H1 (cell line): ENCODE data around the gene YIPF3. TPM values are rescaled to one million over a fixed set of nuclear protein-coding genes. Genes with fewer than 3 reads are reported as not detected.
A peak's percentile ranks its signal among the peaks of the same experiment; 100 is the strongest.

Source experiments
- CTCF ChIA-PET: fragments of 300-600 bp; sonication (Branson Sonifier 250); formaldehyde crosslinking; loops from one replicate; lab custom pipeline; 2021; ENCODE audit not compliant: partially characterized antibody; lab: Charles Lee
- POLR2A ChIA-PET: fragments of 300-600 bp; sonication (Branson Sonifier 250); formaldehyde crosslinking; loops from one replicate; lab custom pipeline; 2021; ENCODE audit warnings: inconsistent platforms; ENCODE audit not compliant: partially characterized antibody; lab: Charles Lee
- DNase-seq, 2 experiments: peaks; one replicate each; pipeline versions ENCODE4 v3.0.0 to v3.0.0-alpha.2; 2010 to 2022; ENCODE audit warnings: low spot score in 2 of 2, low read depth in 1 of 2, mixed read lengths in 1 of 2
- FAIRE-seq: peaks from 2 replicates; lab custom pipeline; 2011; peaks lifted over from hg19 to GRCh38; lab: Jason Lieb, UNC
- H2AFZ ChIP-seq: 2 replicates; pipeline ENCODE4 v1.8.1; 2012; ENCODE audit warnings: low read length, inconsistent platforms
- H2AK5ac ChIP-seq: 2 replicates; pipeline ENCODE4 v1.6.1; 2013; ENCODE audit warnings: low read depth, low read length
- H2BK120ac ChIP-seq: replicated peaks from 2 replicates; pipeline ENCODE3; 2013; ENCODE audit warnings: low read depth, low read length, inconsistent platforms
- H2BK12ac ChIP-seq: 2 replicates; pipeline ENCODE4 v1.6.1; 2013; ENCODE audit warnings: low read depth, low read length
- H2BK15ac ChIP-seq: 2 replicates; pipeline ENCODE4 v1.6.1; 2013; ENCODE audit warnings: low read length
- H2BK20ac ChIP-seq: 2 replicates; pipeline ENCODE4 v1.6.1; 2013; ENCODE audit warnings: low read length
- H2BK5ac ChIP-seq: 2 replicates; pipeline ENCODE4 v1.6.1; 2013; ENCODE audit warnings: low read depth, low read length
- H3K14ac ChIP-seq: 2 replicates; pipeline ENCODE4 v1.6.1; 2013; ENCODE audit warnings: inconsistent platforms; ENCODE audit not compliant: insufficient read length
- H3K18ac ChIP-seq: 2 replicates; pipeline ENCODE4 v1.6.1; 2013; ENCODE audit warnings: low read length; ENCODE audit errors: extremely low read depth
- H3K23ac ChIP-seq: 2 replicates; pipeline ENCODE4 v1.6.1; 2013; ENCODE audit warnings: inconsistent platforms; ENCODE audit not compliant: insufficient read length
- H3K23me2 ChIP-seq: 2 replicates; pipeline ENCODE4 v1.6.1; 2013; ENCODE audit warnings: low read depth, low read length
- H3K27ac ChIP-seq: 2 replicates; pipeline ENCODE4 v1.6.1; 2011; ENCODE audit warnings: low read depth, low read length, inconsistent platforms
- H3K27me3 ChIP-seq, 4 experiments: replicated peaks in 1 of 4; 1 replicate in 1 of 4; 2 replicates in 3 of 4; pipeline versions ENCODE4 v1.6.1 to v1.8.1; 2011 to 2013; ENCODE audit warnings: low read length in 3 of 4, mild to moderate bottlenecking in 3 of 4, inconsistent platforms in 2 of 4, mixed read lengths in 2 of 4, moderate library complexity in 1 of 4; ENCODE audit not compliant: control insufficient read depth in 3 of 4, insufficient read depth in 3 of 4; ENCODE audit errors: extremely low read depth in 1 of 4
- H3K36me3 ChIP-seq, 4 experiments: 2 replicates each; pipeline versions ENCODE4 v1.6.1 to v1.8.1; 2011 to 2013; ENCODE audit warnings: mild to moderate bottlenecking in 4 of 4, low read length in 3 of 4, moderate library complexity in 2 of 4, control low read depth in 1 of 4, inconsistent platforms in 1 of 4; ENCODE audit not compliant: insufficient read depth in 4 of 4, control insufficient read depth in 2 of 4
- H3K4ac ChIP-seq: replicated peaks from 2 replicates; pipeline ENCODE3; 2013; ENCODE audit warnings: low read length, low read depth, mixed read lengths, inconsistent platforms; ENCODE audit not compliant: insufficient read length
- H3K4me1 ChIP-seq, 4 experiments: replicated peaks in 1 of 4; 1 replicate in 1 of 4; 2 replicates in 3 of 4; pipeline versions ENCODE4 v1.6.1 to v1.8.1; 2011 to 2013; ENCODE audit warnings: low read length in 3 of 4, inconsistent platforms in 2 of 4, mixed read lengths in 1 of 4; ENCODE audit not compliant: insufficient read depth in 4 of 4, control insufficient read depth in 3 of 4
- H3K4me2 ChIP-seq, 2 experiments: 2 replicates each; pipeline versions ENCODE4 v1.6.1 to v1.8.1; 2011 to 2013; ENCODE audit warnings: low read depth in 2 of 2, low read length in 2 of 2, control low read depth in 1 of 2, inconsistent platforms in 1 of 2, mild to moderate bottlenecking in 1 of 2; ENCODE audit not compliant: insufficient read depth in 1 of 2
- H3K4me3 ChIP-seq, 4 experiments: fragments of 200-600, 300-600 bp in 1 of 4; sonication (generic), shearing (Covaris generic), sonication (Bioruptor Twin) in 1 of 4; 2 replicates each; pipeline versions ENCODE4 v1.5.1 to v1.8.1; 2011 to 2016; ENCODE audit warnings: low read length in 4 of 4, low read depth in 3 of 4, control low read depth in 2 of 4, inconsistent platforms in 2 of 4, mild to moderate bottlenecking in 2 of 4, mixed read lengths in 1 of 4, moderate library complexity in 1 of 4; ENCODE audit not compliant: insufficient read depth in 2 of 4; ENCODE audit errors: extremely low read depth in 1 of 4
- H3K56ac ChIP-seq: replicated peaks from 2 replicates; pipeline ENCODE3; 2013; ENCODE audit warnings: low read depth, mild to moderate bottlenecking, mixed read lengths, low read length, inconsistent platforms; ENCODE audit not compliant: insufficient read length
- H3K79me1 ChIP-seq: 2 replicates; pipeline ENCODE4 v1.6.1; 2013; ENCODE audit warnings: low read depth, low read length, control low read depth
- H3K79me2 ChIP-seq, 2 experiments: 2 replicates each; pipeline versions ENCODE4 v1.6.1 to v1.8.1; 2012 to 2013; ENCODE audit warnings: low read length in 2 of 2, mild to moderate bottlenecking in 2 of 2, inconsistent platforms in 1 of 2; ENCODE audit not compliant: insufficient read depth in 2 of 2, control insufficient read depth in 1 of 2
- H3K9ac ChIP-seq, 4 experiments: replicated peaks in 1 of 4; 1 replicate in 1 of 4; 2 replicates in 3 of 4; pipeline versions ENCODE4 v1.6.1 to v1.8.1; 2011 to 2013; ENCODE audit warnings: low read depth in 3 of 4, low read length in 3 of 4, control low read depth in 2 of 4, mild to moderate bottlenecking in 2 of 4, moderate library complexity in 2 of 4, inconsistent platforms in 1 of 4; ENCODE audit errors: extremely low read depth in 1 of 4
- H3K9me3 ChIP-seq, 2 experiments: 2 replicates each; pipeline versions ENCODE4 v1.6.1 to v1.8.1; 2012 to 2013; ENCODE audit warnings: mild to moderate bottlenecking in 2 of 2, moderate library complexity in 2 of 2, control low read depth in 1 of 2, inconsistent platforms in 1 of 2, low read depth in 1 of 2, low read length in 1 of 2, mixed read lengths in 1 of 2; ENCODE audit not compliant: insufficient read depth in 2 of 2
- H4K20me1 ChIP-seq, 2 experiments: replicated peaks in 1 of 2; 2 replicates each; pipeline versions ENCODE3 to v1.8.1; 2011 to 2013; ENCODE audit warnings: inconsistent platforms in 2 of 2, low read length in 2 of 2, mild to moderate bottlenecking in 1 of 2; ENCODE audit not compliant: insufficient read depth in 2 of 2, control insufficient read depth in 1 of 2
- H4K5ac ChIP-seq: 2 replicates; pipeline ENCODE4 v1.6.1; 2013; ENCODE audit warnings: low read length, low read depth, mixed read lengths, inconsistent platforms; ENCODE audit not compliant: insufficient read length
- H4K8ac ChIP-seq: 2 replicates; pipeline ENCODE4 v1.8.0; 2013; ENCODE audit warnings: mild to moderate bottlenecking, moderate library complexity, low read length, inconsistent platforms; ENCODE audit not compliant: insufficient read depth; ENCODE audit errors: extremely low read depth
- H4K91ac ChIP-seq: replicated peaks from 2 replicates; pipeline ENCODE3; 2013; ENCODE audit warnings: low read length, mixed read lengths, inconsistent platforms; ENCODE audit not compliant: insufficient read length
- ASH2L ChIP-seq: fragments of 200-600, 300-600 bp; sonication (generic); IDR thresholded peaks from one replicate; pipeline ENCODE4 v1.7.1; 2017; ENCODE audit warnings: low read length
- MAFK ChIP-seq: IDR thresholded peaks from 2 replicates; pipeline ENCODE4 v1.6.1; 2012; ENCODE audit warnings: low read depth, mild to moderate bottlenecking, improper control_type of control experiment, low read length
- SIX5 ChIP-seq: IDR thresholded peaks from 2 replicates; pipeline ENCODE4 v1.6.1; 2011; ENCODE audit warnings: mild to moderate bottlenecking, low read depth, low read length
- SUZ12 ChIP-seq: fragments of 200-600 bp; sonication (generic); IDR thresholded peaks from 2 replicates; pipeline ENCODE4 v1.6.1; 2012; ENCODE audit warnings: mild to moderate bottlenecking, inconsistent platforms, low read length, moderate library complexity, mixed read lengths
- WGBS, 2 experiments: shearing (Covaris generic) in 1 of 2; methylation state at CpG; one replicate each; pipeline versions ENCODE4 v1.1.6 to v1.1.7; 2013 to 2015; ENCODE audit warnings: low lambda C conversion rate in 2 of 2, mixed read lengths in 2 of 2, inconsistent platforms in 1 of 2, low coverage in 1 of 2, missing lambda C conversion rate in 1 of 2; ENCODE audit not compliant: insufficient replicate concordance in 2 of 2, insufficient coverage in 1 of 2, insufficient read length in 1 of 2; ENCODE audit errors: extremely low coverage in 1 of 2, missing lambda C conversion rate in 1 of 2; 5-methylcytosine and 5-hydroxymethylcytosine counted together
- polyA plus RNA-seq, 7 experiments: library from polyadenylated mRNA; depleted of rRNA in 3 of 7; stranded (reverse) in 5 of 7; unstranded in 2 of 7; fragments of >200 nt in 5 of 7; fragments of 200-250 nt in 2 of 7; gene quantifications; 1 replicate in 5 of 7; 2 replicates in 1 of 7; 4 replicates in 1 of 7; pipeline versions ENCODE4 v1.2.1 to v1.2.3, GENCODE V29; 2011 to 2013; ENCODE audit warnings: missing spikeins in 2 of 7, mixed read lengths in 2 of 7
- total RNA-seq: library from RNA; stranded (reverse); fragmentation: NEBNext Ultra II Directional; extraction: Animal tissue kit (Norgen Biotek cat#: 25700); gene quantifications from 2 replicates; pipeline ENCODE4 v1.2.1, GENCODE V29; 2021
- TF ChIP-seq, protein P1 (sequence below), 3 experiments: IDR thresholded peaks; 1 replicate in 2 of 3; 2 replicates in 1 of 3; pipeline versions ENCODE4 v1.5.1 to v1.6.1; 2011; ENCODE audit warnings: low read length in 3 of 3, mild to moderate bottlenecking in 3 of 3, inconsistent platforms in 2 of 3, low read depth in 1 of 3, moderate library complexity in 1 of 3; ENCODE audit not compliant: insufficient read depth in 1 of 3; ENCODE audit errors: control extremely low read depth in 1 of 3

Gene YIPF3
- total and polyA plus RNA-seq, 2 of the 8 experiments (the other 6 are each of a cell fraction or from before 2014, with no cell fraction given): 77.2 to 225 TPM

- H3K18ac ChIP-seq: no peak overlapping the region
- WGBS, 2 experiments: 74% methylated on average over 6 of the region's 8 CpGs; no CpG with 5 or more reads in 1 of the 2 experiments
- H3K4me1 ChIP-seq: peaks cover 0 to 21% (median 9%) of the 10 kb centered on the region in 4 experiments; a peak in 5 of 7 replicates
- H4K91ac ChIP-seq: no peak overlapping the region
- peaks cover 12 to 26% (median 19%) of the 10 kb centered on the region in 4 experiments; a peak in 7 of 8 replicates for H3K36me3 ChIP-seq
- H3K4ac ChIP-seq: no peak overlapping the region
- H3K79me2 ChIP-seq: no peaks in the 10 kb centered on the region
- CTCF ChIA-PET: interaction anchor here (0.8 to 31.7 kb wide), 17 partner anchors 25 to 718 kb away, joined by 3 to 536 read pairs (median 5); partner anchors contain the start of genes CRIP3, DLK2, DNPH1 and TJAP1
- no peak overlapping the region for H2BK15ac ChIP-seq
- peaks cover 0 to 19% (median 15%) of the 10 kb centered on the region in 4 experiments; a peak in 5 of 7 replicates for H3K27me3 ChIP-seq
- DNase-seq: no peak
- H3K79me1 ChIP-seq: no peaks in the 10 kb centered on the region
- no peak overlapping the region for H3K4me3 ChIP-seq
- no peak overlapping the region for H4K8ac ChIP-seq
- no peak overlapping the region for H3K23ac ChIP-seq
- TF ChIP-seq SIX5: no peak
- no peak for TF ChIP-seq MAFK
- no peak for TF ChIP-seq SUZ12
- TF ChIP-seq, protein P1, sequence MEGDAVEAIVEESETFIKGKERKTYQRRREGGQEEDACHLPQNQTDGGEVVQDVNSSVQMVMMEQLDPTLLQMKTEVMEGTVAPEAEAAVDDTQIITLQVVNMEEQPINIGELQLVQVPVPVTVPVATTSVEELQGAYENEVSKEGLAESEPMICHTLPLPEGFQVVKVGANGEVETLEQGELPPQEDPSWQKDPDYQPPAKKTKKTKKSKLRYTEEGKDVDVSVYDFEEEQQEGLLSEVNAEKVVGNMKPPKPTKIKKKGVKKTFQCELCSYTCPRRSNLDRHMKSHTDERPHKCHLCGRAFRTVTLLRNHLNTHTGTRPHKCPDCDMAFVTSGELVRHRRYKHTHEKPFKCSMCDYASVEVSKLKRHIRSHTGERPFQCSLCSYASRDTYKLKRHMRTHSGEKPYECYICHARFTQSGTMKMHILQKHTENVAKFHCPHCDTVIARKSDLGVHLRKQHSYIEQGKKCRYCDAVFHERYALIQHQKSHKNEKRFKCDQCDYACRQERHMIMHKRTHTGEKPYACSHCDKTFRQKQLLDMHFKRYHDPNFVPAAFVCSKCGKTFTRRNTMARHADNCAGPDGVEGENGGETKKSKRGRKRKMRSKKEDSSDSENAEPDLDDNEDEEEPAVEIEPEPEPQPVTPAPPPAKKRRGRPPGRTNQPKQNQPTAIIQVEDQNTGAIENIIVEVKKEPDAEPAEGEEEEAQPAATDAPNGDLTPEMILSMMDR (IDR thresholded peaks at IDR 0.05; ENCODE audit: control extremely low read depth in 1 of 3, insufficient read depth in 1 of 3, low read depth in 1 of 3, low read length in 3 of 3): 0 out of 4 replicates have a peak, but pooled peaks of 1 of the 3 experiments have one; percentile 2
- TF ChIP-seq ASH2L: no peak
- TF ChIP-seq, all 59 proteins: peak for 1
- Histone ChIP-seq H4K20me1 (peaks cover 2 to 19% of the 10 kb centered on the region in 2 experiments), H4K5ac (no peak overlapping the region), H3K56ac (no peak overlapping the region), H3K9me3 (no peaks in the 10 kb centered on the region), H3K14ac (no peak overlapping the region), H2BK5ac (no peak overlapping the region), H2BK120ac (no peak overlapping the region), H2BK12ac (no peak overlapping the region), H3K27ac (no peak overlapping the region), H3K4me2 (peak overlapping the region in 1 of 2 experiments; percentile 62; a peak in 1 of 4 replicates), H3K23me2 (peaks cover 12% of the 10 kb centered on the region), H2AFZ (no peak overlapping the region), H3K9ac (no peak overlapping the region), H2BK20ac (no peak overlapping the region), H2AK5ac (no peak overlapping the region)
- POLR2A ChIA-PET: interaction anchor here (0.8 to 12.6 kb wide), 6 partner anchors 11 to 72 kb away, joined by 3 to 147 read pairs (median 10); partner anchors contain the start of genes DLK2, POLR1C, TJAP1 and YIPF3
- FAIRE-seq: no peak
These were observed 8.1 kb downstream of the YIPF3 start for GRCh38 chr6:43508481-43509141.
